Measurements from ENCODE around the gene OPRM1. TPM values are rescaled to one million over a fixed set of nuclear protein-coding genes. Genes with fewer than 3 reads are reported as not detected.

OPRM1 gene
- total RNA-seq, 1 experiment from 2014 or later: not detected

GRCh38 chr6:154258064-154258757, 219.2 kb downstream of the OPRM1 start:
- no peak overlapping the region for H3K27ac Mint-ChIP-seq
- no peak overlapping the region for H3T11ph ChIP-seq (ENCODE audit: low read length)
- no peak overlapping the region for H3K14ac ChIP-seq (ENCODE audit: insufficient read depth, low read length)

More at GRCh38 chr6:154258064-154258757, 219.2 kb downstream of the OPRM1 start:
- Histone ChIP-seq H2AFZ (ENCODE audit: low read length) (no peak overlapping the region), H3K9me3 (ENCODE audit: control insufficient read depth, low read depth, low read length) (no peaks in the 10 kb centered on the region), H2BK15ac (ENCODE audit: low read depth, low read length) (no peak overlapping the region), H2BK120ac (ENCODE audit: low read depth, low read length, poor library complexity, severe bottlenecking) (no peak overlapping the region), H2AK5ac (ENCODE audit: insufficient read length, low read length) (no peak overlapping the region), H2BK12ac (ENCODE audit: insufficient read length, low read depth, low read length) (no peak overlapping the region), H4K20me1 (ENCODE audit: control insufficient read depth, insufficient read depth, insufficient read length) (no peaks in the 10 kb centered on the region), H4K8ac (replicated peaks; ENCODE audit: insufficient read length, low read depth, low read length) (no peak overlapping the region), H3K23me2 (ENCODE audit: insufficient read length, low read depth, low read length, poor library complexity, severe bottlenecking) (no peaks in the 10 kb centered on the region), H3K4ac (ENCODE audit: low read depth, low read length) (no peak overlapping the region), H3K79me1 (ENCODE audit: insufficient read depth, low read depth, low read length, poor library complexity, severe bottlenecking) (no peaks in the 10 kb centered on the region), H3K79me2 (ENCODE audit: insufficient read depth, low read length) (no peaks in the 10 kb centered on the region), H3K23ac (ENCODE audit: insufficient read length, low read depth, low read length) (no peak overlapping the region), H2BK5ac (ENCODE audit: insufficient read length, low read length) (no peak overlapping the region), H3K4me1 (ENCODE audit: insufficient read depth, low read length) (no peaks in the 10 kb centered on the region), H3K9ac (ENCODE audit: extremely low read depth, insufficient read length, low read length) (no peak overlapping the region), H3K4me2 (ENCODE audit: insufficient read depth, insufficient read length, low read length) (no peak overlapping the region), H4K91ac (ENCODE audit: insufficient read length, low read depth, low read length) (no peak overlapping the region), H2BK20ac (ENCODE audit: low read depth, low read length, poor library complexity, severe bottlenecking) (no peak overlapping the region), H3K56ac (ENCODE audit: insufficient read length, low read depth, low read length) (no peak overlapping the region), H3K27ac (ENCODE audit: insufficient read length, low read depth, low read length) (no peak overlapping the region), H4K5ac (ENCODE audit: insufficient read length, low read depth, low read length) (no peak overlapping the region), H3K18ac (ENCODE audit: insufficient read length, low read depth, low read length) (no peak overlapping the region), H3K27me3 (ENCODE audit: insufficient read depth, low read length) (no peaks in the 10 kb centered on the region)
- TF ChIP-seq CTCF (conservative IDR thresholded peaks at IDR 0.05): no peak
- Mint-ChIP-seq H3K27me3 (ENCODE audit: low read depth) (no peaks in the 10 kb centered on the region), H3K4me1 (no peaks in the 10 kb centered on the region), H3K9me3 (peaks cover 2 to 7% of the 10 kb centered on the region in 2 experiments; a peak in 3 of 5 replicates), H3K36me3 (ENCODE audit: insufficient read depth in 1 of 3, low read depth in 3 of 3) (peaks cover 0 to 6% (median 2%) of the 10 kb centered on the region in 3 experiments; a peak in 4 of 7 replicates), H3K4me3 (no peak overlapping the region)
- no CpG with 5 or more reads among the region's 4 CpGs for WGBS (ENCODE audit: extremely low coverage, insufficient read length, low lambda C conversion rate)
- no peak for DNase-seq

Measured in H9 (cell line).